GM18507 (cell line): ENCODE measurements around the gene STXBP1.

Experiments used
- DNase-seq: peaks from one replicate; pipeline ENCODE4 v3.0.0; 2011; ENCODE audit warnings: low read depth; ENCODE audit not compliant: insufficient read length; ENCODE audit errors: extremely low spot score
- FAIRE-seq: peaks from 2 replicates; lab custom pipeline; 2011; peaks lifted over from hg19 to GRCh38; lab: Jason Lieb, UNC

Gene STXBP1

GRCh38 chr9:127611899-127612790, at the start of gene STXBP1:
Gene STXBP1 (plus strand): TSS chr9:127612277. CDS start chr9:127612404, 127 bp downstream.
- peak; percentile 94 for DNase-seq
- FAIRE-seq: peak; percentile 42

GRCh38 chr9:127562279-127562796, 49.7 kb upstream of the STXBP1 start:
- no peak for FAIRE-seq
- DNase-seq: no peak

- DNase-seq (no peak), FAIRE-seq (no peak)
These were observed 49.2 kb upstream of the STXBP1 start for GRCh38 chr9:127562841-127563401.

- DNase-seq (no peak), FAIRE-seq (no peak)
These were observed 48.5 kb upstream of the STXBP1 start for GRCh38 chr9:127563579-127563978.

- no peak for FAIRE-seq
- no peak for DNase-seq
These were observed 46.8 kb upstream of the STXBP1 start for GRCh38 chr9:127565231-127565630.

GRCh38 chr9:127566351-127567001, 45.6 kb upstream of the STXBP1 start:
- no peak for FAIRE-seq

GRCh38 chr9:127567035-127567729, 44.9 kb upstream of the STXBP1 start:
- FAIRE-seq (no peak), DNase-seq (no peak)

More at GRCh38 chr9:127566351-127567001, 45.6 kb upstream of the STXBP1 start:
- no peak for DNase-seq

- DNase-seq (no peak), FAIRE-seq (no peak)
These were observed 44.1 kb upstream of the STXBP1 start for GRCh38 chr9:127567730-127568617.

GRCh38 chr9:127568618-127568970, 43.5 kb upstream of the STXBP1 start:
- FAIRE-seq (no peak), DNase-seq (no peak)

GRCh38 chr9:127568971-127569885, 42.8 kb upstream of the STXBP1 start:
- DNase-seq (peak; percentile 91), FAIRE-seq (no peak)

- FAIRE-seq (peak; percentile 18), DNase-seq (no peak)
These were observed 42.1 kb upstream of the STXBP1 start for GRCh38 chr9:127569886-127570401.

GRCh38 chr9:127570533-127571111, 41.5 kb upstream of the STXBP1 start:
- DNase-seq (no peak), FAIRE-seq (no peak)

- FAIRE-seq (no peak), DNase-seq (no peak)
These were observed 40.1 kb upstream of the STXBP1 start for GRCh38 chr9:127571971-127572370.

- no peak for FAIRE-seq
- DNase-seq: no peak
These were observed 38.9 kb upstream of the STXBP1 start for GRCh38 chr9:127572961-127573721.

GRCh38 chr9:127574072-127574993, 37.7 kb upstream of the STXBP1 start:
- FAIRE-seq (no peak), DNase-seq (no peak)
